ENCODE results near the gene AKR1C4. TPM values are rescaled to one million over a fixed set of nuclear protein-coding genes. Genes with fewer than 3 reads are reported as not detected.

Gene AKR1C4
- total and polyA plus RNA-seq, 8 donors: not detected

DNA sequence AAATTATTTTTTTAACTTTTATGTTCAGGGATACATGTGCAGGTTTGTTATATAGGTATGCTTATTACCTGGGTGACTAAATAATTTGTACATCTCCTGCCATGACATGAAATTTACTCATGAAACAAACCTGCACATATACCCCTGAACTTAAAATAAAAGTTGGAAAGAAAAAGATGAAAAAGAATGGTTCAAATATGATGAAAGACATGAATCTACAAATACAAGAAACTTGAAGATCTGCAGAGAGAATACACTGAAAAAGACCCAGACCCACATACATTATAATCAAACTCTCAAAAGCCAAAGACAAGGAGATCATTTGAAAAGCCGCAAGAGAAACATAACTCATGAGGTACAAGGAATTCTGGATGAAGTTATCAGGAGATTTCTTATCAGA lies 70.2 kb downstream of the AKR1C4 start:
- H3K27me3 ChIP-seq: no peaks in the 10 kb centered on the region
- no peak overlapping the region for H3K4me3 ChIP-seq
- H3K36me3 ChIP-seq: no peaks in the 10 kb centered on the region
- TF ChIP-seq, protein P1, sequence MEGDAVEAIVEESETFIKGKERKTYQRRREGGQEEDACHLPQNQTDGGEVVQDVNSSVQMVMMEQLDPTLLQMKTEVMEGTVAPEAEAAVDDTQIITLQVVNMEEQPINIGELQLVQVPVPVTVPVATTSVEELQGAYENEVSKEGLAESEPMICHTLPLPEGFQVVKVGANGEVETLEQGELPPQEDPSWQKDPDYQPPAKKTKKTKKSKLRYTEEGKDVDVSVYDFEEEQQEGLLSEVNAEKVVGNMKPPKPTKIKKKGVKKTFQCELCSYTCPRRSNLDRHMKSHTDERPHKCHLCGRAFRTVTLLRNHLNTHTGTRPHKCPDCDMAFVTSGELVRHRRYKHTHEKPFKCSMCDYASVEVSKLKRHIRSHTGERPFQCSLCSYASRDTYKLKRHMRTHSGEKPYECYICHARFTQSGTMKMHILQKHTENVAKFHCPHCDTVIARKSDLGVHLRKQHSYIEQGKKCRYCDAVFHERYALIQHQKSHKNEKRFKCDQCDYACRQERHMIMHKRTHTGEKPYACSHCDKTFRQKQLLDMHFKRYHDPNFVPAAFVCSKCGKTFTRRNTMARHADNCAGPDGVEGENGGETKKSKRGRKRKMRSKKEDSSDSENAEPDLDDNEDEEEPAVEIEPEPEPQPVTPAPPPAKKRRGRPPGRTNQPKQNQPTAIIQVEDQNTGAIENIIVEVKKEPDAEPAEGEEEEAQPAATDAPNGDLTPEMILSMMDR (IDR thresholded peaks at IDR 0.05): no peak
- H3K4me1 ChIP-seq: no peaks in the 10 kb centered on the region
- DNase-seq (no peak), ATAC-seq (no peak)
- intact Hi-C loops (cut with DNase I): no loop called here
- no peak overlapping the region for H3K27ac ChIP-seq
- H3K9me3 ChIP-seq: peaks cover 0 to 36% of the 10 kb centered on the region in 2 donors

DNA sequence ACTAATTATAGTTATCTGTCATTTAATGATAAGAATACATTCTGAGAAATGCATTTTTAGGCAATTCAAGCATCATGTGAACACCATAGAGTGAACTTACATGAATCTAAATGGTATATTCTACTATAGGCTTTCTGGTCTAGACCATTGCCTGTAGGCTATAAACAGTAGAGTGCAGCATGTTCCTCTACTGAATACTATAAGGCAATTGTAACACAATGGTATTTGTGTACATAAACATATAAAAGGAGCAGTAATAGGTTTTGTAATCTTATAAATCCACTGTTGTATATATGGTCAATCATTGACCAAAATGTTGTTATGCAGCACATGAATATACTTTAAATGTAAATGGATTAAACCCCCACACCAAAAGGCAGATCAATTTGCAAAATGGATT lies 71.6 kb downstream of the AKR1C4 start:
- Histone ChIP-seq H3K4me1 (no peaks in the 10 kb centered on the region), H3K27me3 (no peaks in the 10 kb centered on the region), H3K36me3 (no peaks in the 10 kb centered on the region), H3K9me3 (peaks cover 0 to 36% of the 10 kb centered on the region in 2 donors), H3K4me3 (no peak overlapping the region), H3K27ac (no peak overlapping the region)
- intact Hi-C loops (cut with DNase I): no loop called here
- TF ChIP-seq, protein P1 (IDR thresholded peaks at IDR 0.05): no peak
- DNase-seq (no peak), ATAC-seq (no peak)

Other genes with a start within 250 kb of the AKR1C4 start
- 10 to 100 TPM; 21.0 to 92.2 TPM for gene AKR1C1, start 233.4 kb upstream of the AKR1C4 start, total RNA-seq
- 10 to 100 TPM in 2 of 6 donors, 1 to 10 TPM in 4; 8.1 to 11.2 (median 9.3) TPM for gene AKR1C1, start 233.4 kb upstream of the AKR1C4 start, polyA plus RNA-seq (ENCODE audit: insufficient read length in 6 of 6)
- 10 to 100 TPM; 12.0 to 65.3 TPM for gene AKR1C2, start 193.0 kb upstream of the AKR1C4 start, total RNA-seq
- 1 to 10 TPM; 3.1 to 8.3 (median 7.1) TPM for gene AKR1C2, start 193.0 kb upstream of the AKR1C4 start, polyA plus RNA-seq (ENCODE audit: insufficient read length in 6 of 6)
- gene AKR1C3, start 102.4 kb upstream of the AKR1C4 start, total RNA-seq: 10 to 100 TPM; 47.1 to 88.3 TPM
- 1 to 10 TPM; 1.5 to 2.9 (median 2.0) TPM for gene AKR1C3, start 102.4 kb upstream of the AKR1C4 start, polyA plus RNA-seq (ENCODE audit: insufficient read length in 6 of 6)
- under 1 TPM in 1 of 2 donors, not detected in 1; 0.26 TPM for gene AKR1C8, start 11.7 kb upstream of the AKR1C4 start, total RNA-seq
- not detected for gene AKR1C8, start 11.7 kb upstream of the AKR1C4 start, polyA plus RNA-seq (ENCODE audit: insufficient read length in 6 of 6)
- gene UCN3, start 168.1 kb downstream of the AKR1C4 start, total RNA-seq: under 1 TPM in 1 of 2 donors, not detected in 1; 0.35 TPM
- gene UCN3, start 168.1 kb downstream of the AKR1C4 start, polyA plus RNA-seq (ENCODE audit: insufficient read length in 6 of 6): 1 to 10 TPM in 2 of 6 donors, under 1 TPM in 4; 0.58 to 1.6 (median 0.77) TPM
- gene TUBAL3, start 208.0 kb downstream of the AKR1C4 start, total RNA-seq: not detected
- gene TUBAL3, start 208.0 kb downstream of the AKR1C4 start, polyA plus RNA-seq (ENCODE audit: insufficient read length in 6 of 6): under 1 TPM in 2 of 6 donors, not detected in 4; 0.10 to 0.11 TPM
- 10 to 100 TPM; 36.3 to 45.2 TPM for gene NET1, start 215.7 kb downstream of the AKR1C4 start, total RNA-seq
- gene NET1, start 215.7 kb downstream of the AKR1C4 start, polyA plus RNA-seq (ENCODE audit: insufficient read length in 6 of 6): 100 to 1,000 TPM; 139 to 221 (median 167) TPM

All from left lung (tissue), 10 donors.